B cell (primary cell): Measurements from ENCODE around the gene TLL1. TPM values are rescaled to one million over a fixed set of nuclear protein-coding genes. Genes with fewer than 3 reads are reported as not detected.

Source experiments
- ATAC-seq: fragments of 200-7000 bp; cut with Tn5 transposase; one replicate; pipeline ENCODE4 v1.10.0; 2021; ENCODE audit warnings: low read depth, mild to moderate bottlenecking, moderate number of reproducible peaks, moderate library complexity
- CTCF ChIA-PET: fragments of 350-600 bp; sonication (Branson Sonifier 250); formaldehyde crosslinking; loops from one replicate; lab custom pipeline; 2021; ENCODE audit warnings: antibody characterized with exemption, inconsistent platforms; lab: Charles Lee
- POLR2A ChIA-PET: fragments of 350-600 bp; sonication (Branson Sonifier 250); formaldehyde crosslinking; loops from one replicate; lab custom pipeline; 2021; ENCODE audit warnings: antibody characterized with exemption; lab: Charles Lee
- DNase-seq: peaks from one replicate; pipeline ENCODE4 v3.0.0; 2013
- H2AFZ ChIP-seq: 2 replicates; pipeline ENCODE4 v1.6.1; 2012; ENCODE audit warnings: mild to moderate bottlenecking, low read depth, low read length; ENCODE audit not compliant: insufficient read depth, poor library complexity, severe bottlenecking
- H3K27ac ChIP-seq, 2 donors: 1 replicate in 1 of 2; 2 replicates in 1 of 2; pipeline ENCODE4 v1.5.1; 2012 to 2013; ENCODE audit warnings: low read length in 2 of 2, mild to moderate bottlenecking in 2 of 2, moderate library complexity in 1 of 2
- H3K27me3 ChIP-seq, 4 experiments: fragments of 200-600 bp in 1 of 4; sonication (generic) in 1 of 4; replicated peaks in 1 of 4; 1 replicate in 2 of 4; 2 replicates in 2 of 4; pipeline versions ENCODE4 v1.6.1 to v1.7.0; 2013 to 2016; ENCODE audit warnings: low read length in 3 of 4, mild to moderate bottlenecking in 2 of 4, mixed read lengths in 1 of 4, moderate library complexity in 1 of 4; ENCODE audit not compliant: insufficient read depth in 4 of 4, control insufficient read depth in 3 of 4; ENCODE audit errors: control extremely low read depth in 1 of 4
- H3K36me3 ChIP-seq, 2 experiments: replicated peaks in 1 of 2; 1 replicate in 1 of 2; 2 replicates in 1 of 2; pipeline versions ENCODE4 v1.6.1 to v1.7.1; 2013; ENCODE audit warnings: low read length in 1 of 2; ENCODE audit not compliant: insufficient read depth in 2 of 2, control insufficient read depth in 1 of 2; ENCODE audit errors: control extremely low read depth in 1 of 2, extremely low read depth in 1 of 2
- H3K4me1 ChIP-seq, 2 donors: fragments of 200-600 bp in 1 of 2; sonication (generic) in 1 of 2; 1 replicate in 1 of 2; 2 replicates in 1 of 2; pipeline versions ENCODE4 v1.5.1 to v1.6.1; 2013 to 2017; ENCODE audit warnings: low read length in 2 of 2; ENCODE audit not compliant: control insufficient read depth in 2 of 2, insufficient read depth in 2 of 2
- H3K4me2 ChIP-seq: replicated peaks from 2 replicates; pipeline ENCODE3; 2012; ENCODE audit warnings: mild to moderate bottlenecking, low read depth, low read length; ENCODE audit not compliant: poor library complexity, severe bottlenecking
- H3K4me3 ChIP-seq, 5 experiments: fragments of 200-600 bp in 1 of 5; sonication (generic) in 1 of 5; 1 replicate in 3 of 5; 2 replicates in 2 of 5; pipeline versions ENCODE4 v1.5.1 to v1.7.0; 2011 to 2016; ENCODE audit warnings: low read length in 4 of 5, mild to moderate bottlenecking in 4 of 5, low read depth in 2 of 5, control low read depth in 1 of 5, moderate library complexity in 1 of 5; ENCODE audit not compliant: insufficient read depth in 1 of 5; ENCODE audit errors: control extremely low read depth in 1 of 5, extremely low read depth in 1 of 5
- H3K79me2 ChIP-seq: fragments of 200-600 bp; sonication (generic); one replicate; pipeline ENCODE4 v1.6.0; 2016; ENCODE audit warnings: low read length; ENCODE audit not compliant: control insufficient read depth, insufficient read depth
- H3K9ac ChIP-seq: fragments of 200-600 bp; sonication (generic); 2 replicates; pipeline ENCODE4 v1.6.1; 2017; ENCODE audit warnings: mild to moderate bottlenecking, low read length, moderate library complexity
- H3K9me3 ChIP-seq, 3 donors: one replicate each; pipeline versions ENCODE4 v1.6.1 to v1.7.1; 2013; ENCODE audit warnings: low read length in 2 of 3; ENCODE audit not compliant: control insufficient read depth in 2 of 3, insufficient read depth in 1 of 3; ENCODE audit errors: control extremely low read depth in 1 of 3
- H4K20me1 ChIP-seq: 2 replicates; pipeline ENCODE4 v1.6.0; 2012; ENCODE audit warnings: mild to moderate bottlenecking, low read length; ENCODE audit not compliant: insufficient read depth, control insufficient read depth, poor library complexity, severe bottlenecking
- H3K27ac Mint-ChIP-seq: one replicate; pipeline ENCODE4 v1.8.0; 2021; ENCODE audit warnings: mixed read lengths
- H3K27me3 Mint-ChIP-seq: one replicate; pipeline ENCODE4 v1.8.0; 2021; ENCODE audit warnings: mixed read lengths
- H3K4me1 Mint-ChIP-seq: one replicate; pipeline ENCODE4 v1.8.0; 2021; ENCODE audit warnings: mixed read lengths
- H3K4me3 Mint-ChIP-seq: one replicate; pipeline ENCODE4 v1.8.0; 2021; ENCODE audit warnings: mixed read lengths
- H3K9me3 Mint-ChIP-seq: one replicate; pipeline ENCODE4 v1.8.0; 2022; ENCODE audit warnings: mixed read lengths; ENCODE audit not compliant: insufficient read depth
- CTCF ChIP-seq: fragments of 200-600 bp; IDR thresholded peaks from one replicate; pipeline ENCODE4 v1.8.0; 2022; ENCODE audit warnings: antibody characterized with exemption, mild to moderate bottlenecking
- EZH2 ChIP-seq: IDR thresholded peaks from 2 replicates; pipeline ENCODE4 v1.6.1; 2012; ENCODE audit warnings: borderline replicate concordance, low read depth, mild to moderate bottlenecking, moderate library complexity, low read length; ENCODE audit not compliant: insufficient read depth, poor library complexity, severe bottlenecking
- WGBS: methylation state at CpG from one replicate; pipeline ENCODE4 v1.1.5; 2013; ENCODE audit warnings: missing lambda C conversion rate; ENCODE audit not compliant: insufficient coverage; 5-methylcytosine and 5-hydroxymethylcytosine counted together
- intact Hi-C: fragments of 100-400 bp; cut with micrococcal nuclease; formaldehyde crosslinking; loops from one replicate; pipeline ENCODE4 v1.10.0; 2022
- polyA plus RNA-seq: library from polyadenylated mRNA; depleted of rRNA; stranded (reverse); fragments of >200 nt; gene quantifications from 2 replicates; pipeline ENCODE4 v1.2.3, GENCODE V29; 2012
- total RNA-seq, 2 donors: library from RNA; stranded (reverse); fragments of 120-200 nt in 1 of 2; gene quantifications; 1 replicate in 1 of 2; 2 replicates in 1 of 2; pipeline versions ENCODE4 v1.2.3 to v1.2.4, GENCODE V29; 2013 to 2022

The TLL1 gene
- total and polyA plus RNA-seq, 2 donors (not counting 1 experiment from before 2014, with no cell fraction given) = not detected

GRCh38 chr4:165947019-165947418 is 74.0 kb downstream of the TLL1 start:
- H3K27ac ChIP-seq = no peak overlapping the region
- no peak overlapping the region for H3K4me2 ChIP-seq
- H3K9me3 ChIP-seq = no peaks in the 10 kb centered on the region
- DNase-seq = no peak
- H3K79me2 ChIP-seq = no peaks in the 10 kb centered on the region
- H3K9me3 Mint-ChIP-seq = no peaks in the 10 kb centered on the region
- H3K27ac Mint-ChIP-seq = no peak overlapping the region
- TF ChIP-seq EZH2 (no peak), CTCF (no peak)
- no peaks in the 10 kb centered on the region for H3K27me3 ChIP-seq
- H3K27me3 Mint-ChIP-seq = no peaks in the 10 kb centered on the region
- H3K4me3 Mint-ChIP-seq = no peak overlapping the region
- no peak overlapping the region for H3K4me3 ChIP-seq
- intact Hi-C loops = no loop called here
- no peaks in the 10 kb centered on the region for H3K36me3 ChIP-seq
- no peak overlapping the region for H3K9ac ChIP-seq
- WGBS = no CpG with 5 or more reads among the region's 3 CpGs
- H2AFZ ChIP-seq = no peak overlapping the region
- CTCF ChIA-PET = no interaction called here
- no peak for ATAC-seq
- POLR2A ChIA-PET = no interaction called here
- no peaks in the 10 kb centered on the region for H4K20me1 ChIP-seq
- no peaks in the 10 kb centered on the region for H3K4me1 ChIP-seq
- H3K4me1 Mint-ChIP-seq = no peaks in the 10 kb centered on the region

DNA sequence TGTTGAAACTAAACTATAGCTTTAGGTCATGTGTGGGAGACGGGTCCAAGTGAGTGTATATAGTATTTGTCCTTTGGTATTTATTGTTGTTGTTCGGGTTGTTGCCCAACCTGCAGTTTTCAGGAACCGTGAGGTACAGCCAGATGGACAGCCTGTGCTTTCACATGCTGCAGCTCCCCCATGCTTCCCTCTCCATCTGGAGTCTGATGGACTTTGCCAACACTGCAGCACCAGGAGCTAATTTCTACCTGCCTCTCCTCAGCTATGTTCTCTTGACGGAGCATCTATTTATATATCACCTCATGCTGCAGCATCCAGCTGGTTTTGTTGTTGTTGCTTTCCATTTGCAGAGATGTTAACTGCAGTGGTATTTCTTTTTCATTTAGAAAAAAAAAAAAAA is 80.1 kb downstream of the TLL1 start:
- Mint-ChIP-seq H3K4me1 (no peaks in the 10 kb centered on the region), H3K27me3 (no peaks in the 10 kb centered on the region), H3K9me3 (peaks cover 11% of the 10 kb centered on the region), H3K27ac (no peak overlapping the region), H3K4me3 (no peak overlapping the region)
- no peaks in the 10 kb centered on the region for H3K79me2 ChIP-seq
- H3K4me2 ChIP-seq = no peak overlapping the region
- H3K9ac ChIP-seq = no peak overlapping the region
- TF ChIP-seq EZH2 (no peak), CTCF (no peak)
- H3K27ac ChIP-seq = no peak overlapping the region
- H3K4me3 ChIP-seq = no peak overlapping the region
- no peaks in the 10 kb centered on the region for H4K20me1 ChIP-seq
- WGBS = 87% methylated on average over 3 of the region's 4 CpGs
- POLR2A ChIA-PET = no interaction called here
- intact Hi-C loops = no loop called here
- DNase-seq (no peak), ATAC-seq (no peak)
- H3K9me3 ChIP-seq = no peaks in the 10 kb centered on the region
- no peak overlapping the region for H2AFZ ChIP-seq
- no peaks in the 10 kb centered on the region for H3K36me3 ChIP-seq
- H3K4me1 ChIP-seq = no peaks in the 10 kb centered on the region
- no peaks in the 10 kb centered on the region for H3K27me3 ChIP-seq
- CTCF ChIA-PET = no interaction called here
